LNCAP (cell line): ENCODE results near the gene AKT1S1.

ENCODE experiments used
- TF ChIP-seq, protein P1 (sequence below): fragments of 450-650 bp; IDR thresholded peaks from 2 replicates; pipeline ENCODE4 v1.5.1; 2017; ENCODE audit warnings: mild to moderate bottlenecking

Gene AKT1S1

DNA sequence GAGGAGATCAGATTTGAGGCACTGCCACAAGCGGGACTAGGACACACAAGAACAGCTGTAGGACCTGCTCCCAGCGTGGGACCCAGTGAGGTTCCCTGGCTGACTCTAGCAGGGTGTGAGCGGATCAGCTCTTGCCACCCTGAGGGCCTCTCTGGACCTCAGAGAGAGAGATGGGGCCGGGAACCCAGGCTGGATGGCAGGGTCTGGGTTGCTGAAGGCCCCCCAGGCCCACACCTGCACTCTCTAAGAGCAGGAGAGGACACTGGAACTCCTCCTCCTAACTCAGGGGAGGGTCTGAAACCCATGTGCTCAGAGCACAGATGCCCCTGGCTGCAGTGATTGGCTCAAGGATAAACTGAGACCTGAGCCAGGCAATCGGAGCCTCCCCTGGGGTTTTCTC is 33.0 kb upstream of the AKT1S1 start:
- TF ChIP-seq, protein P1, sequence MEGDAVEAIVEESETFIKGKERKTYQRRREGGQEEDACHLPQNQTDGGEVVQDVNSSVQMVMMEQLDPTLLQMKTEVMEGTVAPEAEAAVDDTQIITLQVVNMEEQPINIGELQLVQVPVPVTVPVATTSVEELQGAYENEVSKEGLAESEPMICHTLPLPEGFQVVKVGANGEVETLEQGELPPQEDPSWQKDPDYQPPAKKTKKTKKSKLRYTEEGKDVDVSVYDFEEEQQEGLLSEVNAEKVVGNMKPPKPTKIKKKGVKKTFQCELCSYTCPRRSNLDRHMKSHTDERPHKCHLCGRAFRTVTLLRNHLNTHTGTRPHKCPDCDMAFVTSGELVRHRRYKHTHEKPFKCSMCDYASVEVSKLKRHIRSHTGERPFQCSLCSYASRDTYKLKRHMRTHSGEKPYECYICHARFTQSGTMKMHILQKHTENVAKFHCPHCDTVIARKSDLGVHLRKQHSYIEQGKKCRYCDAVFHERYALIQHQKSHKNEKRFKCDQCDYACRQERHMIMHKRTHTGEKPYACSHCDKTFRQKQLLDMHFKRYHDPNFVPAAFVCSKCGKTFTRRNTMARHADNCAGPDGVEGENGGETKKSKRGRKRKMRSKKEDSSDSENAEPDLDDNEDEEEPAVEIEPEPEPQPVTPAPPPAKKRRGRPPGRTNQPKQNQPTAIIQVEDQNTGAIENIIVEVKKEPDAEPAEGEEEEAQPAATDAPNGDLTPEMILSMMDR, result no peak

DNA sequence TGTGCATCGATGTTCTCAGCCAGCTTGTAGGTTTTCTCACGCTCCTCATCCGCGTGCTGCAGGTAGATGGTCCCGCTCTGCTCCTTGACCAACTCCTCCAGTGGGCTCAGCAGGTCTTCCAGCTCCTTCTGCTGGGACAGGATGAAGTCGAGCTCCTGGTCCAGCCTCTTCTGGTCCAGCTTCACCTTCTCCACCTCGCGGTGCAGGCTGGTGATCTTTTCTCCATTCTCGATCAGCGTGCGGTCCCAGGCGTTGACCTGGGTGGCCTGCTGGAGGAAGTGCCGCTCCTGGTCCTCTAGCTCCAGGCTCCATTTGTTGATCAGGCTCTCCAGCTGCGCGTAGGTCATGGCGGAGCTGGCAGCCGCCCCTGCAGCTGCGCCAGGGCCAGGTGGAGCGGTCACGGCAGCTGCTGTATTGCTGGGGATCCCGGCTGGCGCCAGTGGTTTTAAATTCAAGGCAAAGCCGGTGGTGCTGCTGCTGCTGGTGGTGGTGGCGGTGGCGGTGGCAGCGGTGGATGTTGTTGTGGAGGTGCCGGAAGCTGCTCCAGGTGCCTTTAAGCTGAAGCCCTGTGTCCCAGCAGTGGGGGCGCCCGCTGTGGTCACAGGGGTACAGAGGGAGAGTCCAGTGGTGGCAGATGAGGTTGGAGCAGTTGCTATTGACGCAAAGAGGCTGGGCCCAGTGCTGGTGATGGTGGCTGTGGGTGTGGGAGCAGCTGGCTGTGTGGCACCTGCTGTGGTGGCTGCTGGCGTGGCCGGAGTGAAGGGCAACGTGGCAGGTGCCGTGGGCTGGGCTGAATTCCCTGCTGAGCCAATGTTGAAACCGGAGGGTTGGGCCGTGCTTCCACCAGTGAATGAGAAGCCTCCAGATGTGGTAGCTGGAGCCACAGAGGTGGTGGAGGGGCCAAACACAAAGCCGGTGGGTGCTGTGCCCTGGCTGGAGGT is 31.6 kb upstream of the AKT1S1 start:
- TF ChIP-seq, protein P1, result no peak

DNA sequence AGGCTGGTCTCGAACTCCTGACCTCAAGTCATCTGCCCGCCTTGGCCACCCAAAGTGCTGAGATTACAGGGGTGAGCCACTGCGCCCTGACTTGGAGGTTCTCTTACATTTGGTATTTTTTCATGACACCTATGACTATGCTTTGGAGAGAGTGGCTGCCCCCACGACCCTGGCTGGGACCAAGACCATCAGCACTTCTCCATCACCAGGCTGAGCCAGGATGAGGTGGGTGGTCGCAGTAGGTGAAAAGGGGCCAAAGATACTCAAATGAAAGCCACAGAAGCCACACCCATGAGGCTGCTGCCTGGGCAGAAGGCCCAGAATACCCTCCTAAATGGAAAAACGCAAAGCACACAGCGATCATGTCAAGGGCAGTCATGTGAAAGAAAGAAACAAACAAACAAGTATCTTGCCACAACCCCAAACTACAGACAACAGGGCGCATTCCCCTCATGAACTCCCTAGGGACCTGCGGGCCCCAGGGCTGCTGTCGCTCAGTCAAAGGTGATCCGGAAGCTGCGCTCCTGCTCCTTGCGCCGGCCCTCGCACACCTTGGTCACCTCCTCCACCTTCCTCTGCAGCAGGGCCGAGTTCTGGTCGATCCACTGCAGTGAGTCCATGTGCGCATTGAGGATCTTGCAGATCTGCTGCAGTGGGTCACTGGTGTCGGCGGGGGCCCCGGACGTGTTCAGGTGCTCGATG is 30.7 kb upstream of the AKT1S1 start:
- TF ChIP-seq, protein P1, result no peak

DNA sequence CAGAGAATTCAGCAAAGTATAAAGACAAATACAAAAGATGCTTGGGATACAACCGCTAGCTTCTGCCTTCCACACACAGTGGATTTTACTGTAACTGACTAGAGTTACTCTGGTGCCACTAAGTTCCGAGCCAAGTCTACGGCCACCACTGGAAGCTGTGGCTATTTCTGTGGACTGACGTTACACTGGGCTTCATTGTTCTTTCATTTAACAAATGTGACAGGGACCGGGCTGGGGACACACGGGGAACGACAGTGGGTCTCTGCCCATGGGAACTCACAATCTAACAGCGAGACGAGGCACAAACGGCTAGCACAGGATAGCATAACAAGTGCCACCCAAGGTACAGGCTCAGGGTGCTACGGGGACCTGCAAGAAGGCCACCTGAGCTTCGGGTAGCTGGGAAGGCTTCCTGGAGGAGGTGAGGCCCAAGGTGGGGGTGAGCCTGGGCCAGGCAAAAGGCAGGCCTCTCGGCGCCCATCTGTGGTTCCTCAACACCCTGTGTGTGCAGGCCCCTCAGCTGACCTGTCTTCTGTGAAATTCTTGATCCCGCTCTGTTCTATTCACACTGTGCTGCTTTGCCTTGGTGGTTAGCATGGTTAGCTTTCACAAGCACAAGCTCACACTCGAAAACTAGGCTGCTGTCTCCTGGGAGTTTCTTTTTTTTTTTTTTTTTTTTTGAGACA is 29.9 kb upstream of the AKT1S1 start:
- TF ChIP-seq, protein P1, result no peak

DNA sequence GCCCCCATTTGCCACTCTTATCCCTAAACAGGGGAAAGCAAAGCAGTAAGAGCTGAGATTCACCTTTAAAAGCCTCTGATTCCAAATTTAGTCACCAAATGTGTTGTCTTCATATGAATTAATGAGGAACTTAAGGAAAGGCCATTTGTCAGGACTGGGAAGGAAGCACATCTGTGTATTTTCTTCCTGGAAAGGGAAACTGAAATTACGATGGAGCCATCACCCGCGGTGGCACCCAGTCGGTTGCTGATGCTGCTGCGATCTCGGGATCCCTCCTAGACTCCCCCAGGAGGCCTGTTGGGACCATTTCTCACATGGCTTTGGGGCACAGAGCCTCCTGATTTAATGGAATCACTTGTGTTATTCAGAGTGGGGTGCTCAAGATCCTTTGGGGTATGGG is 27.0 kb upstream of the AKT1S1 start:
- TF ChIP-seq, protein P1, result no peak

DNA sequence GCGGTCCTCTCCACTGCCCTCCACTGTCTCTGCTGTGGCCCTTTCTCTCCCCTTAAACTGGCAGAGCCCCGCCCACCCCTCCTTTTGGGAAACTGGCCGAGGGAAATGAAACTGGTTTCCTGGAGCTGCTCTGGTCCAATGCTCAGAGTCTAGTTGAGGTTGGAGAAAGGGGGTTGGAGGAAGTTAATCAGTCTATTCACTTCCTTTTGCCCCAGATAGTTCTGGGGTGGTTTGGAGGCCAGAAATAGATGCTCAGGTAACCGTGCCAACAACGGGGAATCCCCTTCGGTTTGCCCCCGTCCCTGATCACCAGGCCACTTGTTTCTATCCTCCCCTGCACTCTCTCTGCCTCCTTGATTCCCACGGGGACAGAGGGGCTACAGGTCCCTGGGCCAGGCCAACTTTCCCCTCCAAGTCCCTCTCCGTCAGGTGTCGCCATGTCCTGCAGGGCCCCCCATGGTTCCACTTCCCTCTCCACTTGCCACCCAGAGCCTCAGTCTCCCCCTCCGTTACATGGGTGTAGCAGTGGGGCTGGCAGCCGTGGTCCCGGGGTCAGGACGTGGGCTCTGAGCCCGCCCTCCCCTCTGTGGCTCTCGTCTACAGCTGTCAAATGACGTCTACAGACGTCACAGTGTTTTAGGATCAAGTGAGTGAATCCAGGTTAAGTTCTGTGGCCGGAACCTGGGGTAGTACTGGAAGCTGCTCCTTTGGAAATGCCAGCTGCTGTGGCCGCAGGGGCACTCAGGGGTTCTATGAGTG is 19.9 kb upstream of the AKT1S1 start, which contains the start of gene IL4I1:
Gene IL4I1, minus strand, starts transcription at position 25 of the 759 bp plus-strand sequence. CDS start 727 bp downstream, outside the sequence.
- TF ChIP-seq, protein P1, result no peak
